ENCODE results near the gene LRRN2. TPM values are rescaled to one million over a fixed set of nuclear protein-coding genes. Genes with fewer than 3 reads are reported as not detected.

Gene LRRN2
- total RNA-seq, 1 donor from 2014 or later = 4.6 TPM

DNA sequence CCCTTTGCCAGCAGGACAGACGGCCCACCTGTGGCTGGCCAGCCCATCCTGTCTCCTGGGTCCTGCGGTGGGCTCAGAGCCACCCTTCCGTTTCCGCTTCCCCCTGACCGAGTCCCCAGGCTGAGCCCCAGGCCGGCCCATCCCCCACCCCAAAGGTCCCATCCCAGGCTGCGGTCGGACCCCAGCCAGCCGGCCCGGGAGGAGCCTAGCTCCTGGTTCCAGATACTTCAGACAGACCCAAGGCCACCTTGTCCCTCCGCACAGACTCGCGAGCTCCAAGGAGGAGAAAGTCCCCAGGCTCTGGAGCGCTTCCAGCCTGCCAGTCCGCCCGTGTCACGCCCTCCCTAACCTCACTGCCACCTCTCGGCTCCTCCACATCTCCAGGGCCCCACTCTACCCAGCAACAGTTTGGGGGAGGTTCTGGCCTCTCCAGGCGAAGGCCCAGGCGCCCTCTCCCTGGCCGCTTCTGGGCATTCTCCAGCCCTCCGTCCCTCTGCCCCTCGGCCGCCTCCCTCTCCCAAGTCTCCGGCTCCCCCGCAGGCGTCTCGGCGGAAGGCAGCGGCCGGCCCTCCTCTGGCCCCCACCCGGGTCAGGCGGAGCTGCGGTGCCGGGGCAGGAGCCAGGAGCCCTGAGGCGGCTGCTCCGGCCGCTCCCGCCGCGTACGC is 835 bp downstream of the LRRN2 start:
- Mint-ChIP-seq H3K27me3 (ENCODE audit: low read depth) (peaks cover 38% of the 10 kb centered on the region), H3K27ac (ENCODE audit: unreplicated experiment) (peak overlapping the region; percentile 36), H3K9me3 (ENCODE audit: low read depth) (no peaks in the 10 kb centered on the region), H3K4me3 (ENCODE audit: unreplicated experiment) (peak overlapping the region; percentile 76), H3K36me3 (ENCODE audit: low read depth) (no peaks in the 10 kb centered on the region), H3K4me1 (ENCODE audit: low read depth) (peaks cover 7% of the 10 kb centered on the region)
- no peak for DNase-seq (ENCODE audit: low spot score)
- TF ChIP-seq, protein P1, sequence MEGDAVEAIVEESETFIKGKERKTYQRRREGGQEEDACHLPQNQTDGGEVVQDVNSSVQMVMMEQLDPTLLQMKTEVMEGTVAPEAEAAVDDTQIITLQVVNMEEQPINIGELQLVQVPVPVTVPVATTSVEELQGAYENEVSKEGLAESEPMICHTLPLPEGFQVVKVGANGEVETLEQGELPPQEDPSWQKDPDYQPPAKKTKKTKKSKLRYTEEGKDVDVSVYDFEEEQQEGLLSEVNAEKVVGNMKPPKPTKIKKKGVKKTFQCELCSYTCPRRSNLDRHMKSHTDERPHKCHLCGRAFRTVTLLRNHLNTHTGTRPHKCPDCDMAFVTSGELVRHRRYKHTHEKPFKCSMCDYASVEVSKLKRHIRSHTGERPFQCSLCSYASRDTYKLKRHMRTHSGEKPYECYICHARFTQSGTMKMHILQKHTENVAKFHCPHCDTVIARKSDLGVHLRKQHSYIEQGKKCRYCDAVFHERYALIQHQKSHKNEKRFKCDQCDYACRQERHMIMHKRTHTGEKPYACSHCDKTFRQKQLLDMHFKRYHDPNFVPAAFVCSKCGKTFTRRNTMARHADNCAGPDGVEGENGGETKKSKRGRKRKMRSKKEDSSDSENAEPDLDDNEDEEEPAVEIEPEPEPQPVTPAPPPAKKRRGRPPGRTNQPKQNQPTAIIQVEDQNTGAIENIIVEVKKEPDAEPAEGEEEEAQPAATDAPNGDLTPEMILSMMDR (IDR thresholded peaks at IDR 0.05) = no peak

- H3K36me3 Mint-ChIP-seq (ENCODE audit: low read depth) = no peaks in the 10 kb centered on the region
- H3K4me1 Mint-ChIP-seq (ENCODE audit: low read depth) = peaks cover 10% of the 10 kb centered on the region
- peaks cover 35% of the 10 kb centered on the region for H3K27me3 Mint-ChIP-seq (ENCODE audit: low read depth)
- H3K27ac Mint-ChIP-seq (ENCODE audit: unreplicated experiment) = no peak overlapping the region
- no peaks in the 10 kb centered on the region for H3K9me3 Mint-ChIP-seq (ENCODE audit: low read depth)
- H3K4me3 Mint-ChIP-seq (ENCODE audit: unreplicated experiment) = peak overlapping the region; percentile 76
- TF ChIP-seq, protein P1 (IDR thresholded peaks at IDR 0.05) = no peak
- DNase-seq (ENCODE audit: low spot score) = no peak
Measured at GRCh38 chr1:204684206-204684570, 1.4 kb downstream of the LRRN2 start.

GRCh38 chr1:204683284-204684205 is 2.0 kb downstream of the LRRN2 start:
- peak overlapping the region; percentile 76 for H3K4me3 Mint-ChIP-seq (ENCODE audit: unreplicated experiment)
- no peak for DNase-seq (ENCODE audit: low spot score)
- H3K36me3 Mint-ChIP-seq (ENCODE audit: low read depth) = no peaks in the 10 kb centered on the region
- no peaks in the 10 kb centered on the region for H3K9me3 Mint-ChIP-seq (ENCODE audit: low read depth)
- TF ChIP-seq, protein P1 (IDR thresholded peaks at IDR 0.05) = no peak
- H3K4me1 Mint-ChIP-seq (ENCODE audit: low read depth) = peaks cover 14% of the 10 kb centered on the region
- H3K27me3 Mint-ChIP-seq (ENCODE audit: low read depth) = peaks cover 33% of the 10 kb centered on the region
- no peak overlapping the region for H3K27ac Mint-ChIP-seq (ENCODE audit: unreplicated experiment)

- H3K27me3 Mint-ChIP-seq (ENCODE audit: low read depth) = peaks cover 24% of the 10 kb centered on the region
Measured at GRCh38 chr1:204680461-204680860, 5.1 kb downstream of the LRRN2 start.

DNA sequence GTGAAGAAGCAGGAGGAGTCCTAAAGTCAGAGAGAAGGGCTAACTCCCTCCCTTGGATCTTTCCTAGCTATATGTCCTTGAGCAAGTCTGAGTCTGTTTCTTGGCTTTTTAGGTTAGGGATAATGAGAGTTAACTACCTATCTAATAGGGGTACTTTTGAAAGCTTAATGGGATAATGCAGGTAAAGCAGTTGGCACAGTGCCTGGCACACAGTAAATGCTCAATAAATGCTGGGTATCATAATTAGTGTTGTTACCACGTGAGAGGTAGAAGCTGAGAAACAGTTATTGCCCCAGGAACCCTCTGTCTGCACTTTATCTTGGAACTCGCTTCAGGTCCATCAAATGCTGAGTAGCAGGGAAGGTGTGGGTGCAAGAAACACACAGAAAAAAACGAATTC is 5.5 kb downstream of the LRRN2 start:
- TF ChIP-seq, protein P1 (IDR thresholded peaks at IDR 0.05) = no peak
- no peak for DNase-seq (ENCODE audit: low spot score)
- Mint-ChIP-seq H3K36me3 (ENCODE audit: low read depth) (no peaks in the 10 kb centered on the region), H3K27me3 (ENCODE audit: low read depth) (peaks cover 24% of the 10 kb centered on the region), H3K27ac (ENCODE audit: unreplicated experiment) (no peak overlapping the region), H3K4me3 (ENCODE audit: unreplicated experiment) (no peak overlapping the region), H3K9me3 (ENCODE audit: low read depth) (no peaks in the 10 kb centered on the region), H3K4me1 (ENCODE audit: low read depth) (peaks cover 10% of the 10 kb centered on the region)

More at GRCh38 chr1:204680461-204680860, 5.1 kb downstream of the LRRN2 start:
- no peak overlapping the region for H3K4me3 Mint-ChIP-seq (ENCODE audit: unreplicated experiment)
- no peaks in the 10 kb centered on the region for H3K9me3 Mint-ChIP-seq (ENCODE audit: low read depth)
- H3K36me3 Mint-ChIP-seq (ENCODE audit: low read depth) = no peaks in the 10 kb centered on the region
- TF ChIP-seq, protein P1 (IDR thresholded peaks at IDR 0.05) = no peak
- H3K27ac Mint-ChIP-seq (ENCODE audit: unreplicated experiment) = no peak overlapping the region
- no peak for DNase-seq (ENCODE audit: low spot score)
- peaks cover 10% of the 10 kb centered on the region for H3K4me1 Mint-ChIP-seq (ENCODE audit: low read depth)

Measured in chondrocyte (in vitro differentiated cells).